Keratinocyte (primary cell): ENCODE data around the gene IL1RAPL2. TPM values are rescaled to one million over a fixed set of nuclear protein-coding genes. Genes with fewer than 3 reads are reported as not detected.

Source experiments
- DNase-seq: peaks from one replicate; pipeline ENCODE4 v3.0.0-alpha.2; 2011; ENCODE audit warnings: low read depth, missing footprints, low spot score
- FAIRE-seq: peaks from 2 replicates; lab custom pipeline; 2011; peaks lifted over from hg19 to GRCh38; lab: Jason Lieb, UNC
- H2AFZ ChIP-seq: 2 replicates; pipeline ENCODE4 v1.6.0; 2012; ENCODE audit warnings: low read length, control low read depth, inconsistent platforms; ENCODE audit not compliant: control insufficient read depth
- H3K27ac ChIP-seq: 2 replicates; pipeline ENCODE4 v1.5.1; 2011; ENCODE audit warnings: low read length; ENCODE audit not compliant: control insufficient read depth, insufficient read depth
- H3K27me3 ChIP-seq: 3 replicates; pipeline ENCODE4 v1.6.0; 2011; ENCODE audit warnings: low read length; ENCODE audit not compliant: control insufficient read depth, insufficient read depth; ENCODE audit errors: extremely low read depth
- H3K36me3 ChIP-seq, 2 experiments: 2 replicates in 1 of 2; 3 replicates in 1 of 2; pipeline ENCODE4 v1.5.1; 2011; ENCODE audit warnings: low read length in 2 of 2, mild to moderate bottlenecking in 1 of 2; ENCODE audit not compliant: control insufficient read depth in 2 of 2, insufficient read depth in 2 of 2; ENCODE audit errors: extremely low read depth in 1 of 2
- H3K4me1 ChIP-seq: 3 replicates; pipeline ENCODE4 v1.5.1; 2011; ENCODE audit warnings: low read length; ENCODE audit not compliant: control insufficient read depth, insufficient read depth; ENCODE audit errors: extremely low read depth
- H3K4me2 ChIP-seq: 3 replicates; pipeline ENCODE4 v1.6.0; 2011; ENCODE audit warnings: low read depth, low read length; ENCODE audit not compliant: control insufficient read depth, insufficient read depth; ENCODE audit errors: extremely low read depth
- H3K4me3 ChIP-seq, 3 experiments: fragments of 200-600 bp in 1 of 3; sonication (generic) in 1 of 3; 2 replicates in 2 of 3; 3 replicates in 1 of 3; pipeline ENCODE4 v1.5.1; 2011 to 2016; ENCODE audit warnings: low read length in 3 of 3, mild to moderate bottlenecking in 3 of 3, control low read depth in 2 of 3, inconsistent platforms in 1 of 3, low read depth in 1 of 3, mixed read lengths in 1 of 3, mixed run types in 1 of 3, moderate library complexity in 1 of 3; ENCODE audit not compliant: control insufficient read depth in 2 of 3, insufficient read depth in 2 of 3; ENCODE audit errors: extremely low read depth in 1 of 3
- H3K79me2 ChIP-seq: 2 replicates; pipeline ENCODE4 v1.6.0; 2012; ENCODE audit warnings: low read length; ENCODE audit not compliant: control insufficient read depth, insufficient read depth
- H3K9ac ChIP-seq: 3 replicates; pipeline ENCODE4 v1.6.0; 2011; ENCODE audit warnings: low read length; ENCODE audit not compliant: control insufficient read depth, insufficient read depth; ENCODE audit errors: extremely low read depth
- H3K9me1 ChIP-seq: 3 replicates; pipeline ENCODE4 v1.6.0; 2011; ENCODE audit warnings: low read length; ENCODE audit not compliant: control insufficient read depth, insufficient read depth; ENCODE audit errors: extremely low read depth
- H3K9me3 ChIP-seq: 2 replicates; pipeline ENCODE4 v1.5.1; 2012; ENCODE audit warnings: low read depth, low read length; ENCODE audit not compliant: control insufficient read depth
- H4K20me1 ChIP-seq: 3 replicates; pipeline ENCODE4 v1.6.0; 2011; ENCODE audit warnings: low read length; ENCODE audit not compliant: control insufficient read depth, insufficient read depth; ENCODE audit errors: extremely low read depth
- CTCF ChIP-seq, 3 experiments: IDR thresholded peaks in 1 of 3; conservative IDR thresholded peaks in 1 of 3; optimal IDR thresholded peaks in 1 of 3; 2 replicates in 2 of 3; 3 replicates in 1 of 3; pipeline versions ENCODE3 to v1.5.1; 2011; ENCODE audit warnings: low read length in 3 of 3, mild to moderate bottlenecking in 3 of 3, moderate library complexity in 2 of 3, control low read depth in 1 of 3, inconsistent platforms in 1 of 3; ENCODE audit not compliant: insufficient read depth in 2 of 3; ENCODE audit errors: extremely low read depth in 1 of 3
- EZH2 ChIP-seq: IDR thresholded peaks from one replicate; pipeline ENCODE4 v1.6.1; 2012; ENCODE audit warnings: inconsistent platforms, mild to moderate bottlenecking, low read length, moderate library complexity
- dilution Hi-C: fragments of 300-500 bp; cut with MboI; formaldehyde crosslinking; loops from one replicate; pipeline ENCODE4 v1.7.0; 2020; ENCODE audit warnings: low sequenced_read_pairs; ENCODE audit not compliant: extremely low pct_ligation_motif_present
- polyA plus RNA-seq, 5 experiments: library from polyadenylated mRNA; depleted of rRNA in 3 of 5; stranded (reverse) in 3 of 5; stranded (forward) in 1 of 5; unstranded in 1 of 5; fragments of >200 nt; gene quantifications; 1 replicate in 1 of 5; 2 replicates in 3 of 5; 3 replicates in 1 of 5; pipeline versions ENCODE4 v1.2.1 to v1.2.3, GENCODE V29; 2011 to 2012; ENCODE audit warnings: missing spikeins in 2 of 5, low read depth in 1 of 5, low replicate concordance in 1 of 5

IL1RAPL2 gene
- polyA plus RNA-seq, 1 donor (not counting 4 experiments of a cell fraction or from before 2014, with no cell fraction given), result 0.24 TPM

DNA sequence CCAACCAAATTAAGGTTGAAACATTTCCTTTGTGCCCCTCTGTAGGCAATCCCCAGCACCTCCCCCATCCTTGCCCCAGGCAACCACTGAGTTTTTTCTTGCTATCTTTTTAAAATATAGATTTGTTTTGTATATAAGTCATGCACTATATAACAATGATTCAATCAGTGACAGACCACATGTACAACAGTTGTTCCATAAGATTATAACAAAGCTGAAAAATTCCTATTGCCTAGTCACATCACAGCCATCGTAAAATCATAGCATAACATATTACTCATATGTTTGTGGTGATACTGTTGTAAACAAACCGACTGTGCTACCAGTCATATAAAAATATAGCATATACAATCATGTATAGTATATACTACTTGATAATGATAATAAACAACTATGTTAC lies 1044.4 kb downstream of the IL1RAPL2 start:
- no peak for FAIRE-seq
- Histone ChIP-seq H3K27me3 (no peaks in the 10 kb centered on the region), H3K4me2 (no peak overlapping the region)

GRCh38 chrX:105618393-105619101 lies 1052.5 kb downstream of the IL1RAPL2 start:
- Histone ChIP-seq H3K9me3 (no peaks in the 10 kb centered on the region), H3K4me3 (no peak overlapping the region), H3K9ac (no peak overlapping the region), H3K4me2 (no peak overlapping the region), H3K27ac (no peak overlapping the region), H3K4me1 (no peaks in the 10 kb centered on the region), H3K9me1 (no peaks in the 10 kb centered on the region), H3K27me3 (no peaks in the 10 kb centered on the region), H3K79me2 (no peaks in the 10 kb centered on the region), H4K20me1 (no peaks in the 10 kb centered on the region), H3K36me3 (no peaks in the 10 kb centered on the region), H2AFZ (no peak overlapping the region)
- DNase-seq (no peak), FAIRE-seq (no peak)
- dilution Hi-C loops, result no loop called here
- TF ChIP-seq EZH2, result no peak
- no peak for TF ChIP-seq CTCF (optimal IDR thresholded peaks at IDR 0.05 in 1 of 3, IDR thresholded peaks at IDR 0.05 in 1 of 3, conservative IDR thresholded peaks at IDR 0.05 in 1 of 3; ENCODE audit: extremely low read depth in 1 of 3, insufficient read depth in 2 of 3, low read length in 3 of 3)

More for the DNA sequence above, 1044.4 kb downstream of the IL1RAPL2 start:
- no peak for DNase-seq
- no peak for TF ChIP-seq EZH2
- no peak for TF ChIP-seq CTCF (optimal IDR thresholded peaks at IDR 0.05 in 1 of 3, IDR thresholded peaks at IDR 0.05 in 1 of 3, conservative IDR thresholded peaks at IDR 0.05 in 1 of 3; ENCODE audit: extremely low read depth in 1 of 3, insufficient read depth in 2 of 3, low read length in 3 of 3)
- Histone ChIP-seq H3K27ac (no peak overlapping the region), H3K79me2 (no peaks in the 10 kb centered on the region), H2AFZ (no peak overlapping the region), H4K20me1 (no peaks in the 10 kb centered on the region), H3K36me3 (no peaks in the 10 kb centered on the region), H3K9ac (no peak overlapping the region), H3K9me1 (no peaks in the 10 kb centered on the region), H3K4me1 (no peaks in the 10 kb centered on the region), H3K4me3 (no peak overlapping the region), H3K9me3 (no peaks in the 10 kb centered on the region)
- dilution Hi-C loops, result no loop called here
